ENCODE results near the gene SMO. TPM values are rescaled to one million over a fixed set of nuclear protein-coding genes. Genes with fewer than 3 reads are reported as not detected.

SMO gene
- total RNA-seq, 1 donor from 2014 or later, result 24.8 TPM

DNA sequence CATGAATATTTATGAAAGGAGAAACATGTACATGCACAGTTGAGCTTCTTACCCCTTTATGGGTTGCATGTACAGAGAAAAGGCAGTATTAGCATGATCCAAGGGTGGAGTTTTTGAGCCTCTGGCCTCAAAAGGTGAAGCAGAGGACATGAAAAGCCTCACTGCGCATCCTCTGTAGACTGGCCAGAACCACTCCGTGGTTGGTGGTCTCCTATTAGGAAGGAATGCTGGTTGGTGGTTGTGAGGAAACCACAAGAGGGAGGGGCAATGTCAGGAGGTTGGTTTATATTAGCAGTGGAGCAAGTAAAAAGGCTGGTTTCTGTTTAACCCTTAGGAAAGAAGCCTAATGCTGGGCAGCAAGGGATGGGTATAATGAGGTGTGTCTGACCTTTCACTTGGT is 73.9 kb downstream of the SMO start:
- no peak for DNase-seq (ENCODE audit: low spot score)
- ATAC-seq, result no peak
- intact Hi-C loops (cut with DNase I), result no loop called here

Other genes with a start within 250 kb of the SMO start
- gene TNPO3, start 133.5 kb upstream of the SMO start, total RNA-seq, result 28.6 TPM
- gene TSPAN33, start 43.9 kb upstream of the SMO start, total RNA-seq, result 11.8 TPM
- gene AHCYL2, start 36.4 kb downstream of the SMO start, total RNA-seq, result 46.1 TPM
- gene STRIP2, start 245.8 kb downstream of the SMO start, total RNA-seq, result 0.62 TPM